GOT3 (cell line): ENCODE data around the gene ZNHIT3.

Experiments
- DNase-seq: peaks from one replicate; lab custom pipeline; 2025; ENCODE audit warnings: mixed read lengths; lab: John Stamatoyannopoulos, UW

ZNHIT3 gene

GRCh38 chr17:36512641-36513040, 26.2 kb downstream of the ZNHIT3 start:
- no peak for DNase-seq

DNA sequence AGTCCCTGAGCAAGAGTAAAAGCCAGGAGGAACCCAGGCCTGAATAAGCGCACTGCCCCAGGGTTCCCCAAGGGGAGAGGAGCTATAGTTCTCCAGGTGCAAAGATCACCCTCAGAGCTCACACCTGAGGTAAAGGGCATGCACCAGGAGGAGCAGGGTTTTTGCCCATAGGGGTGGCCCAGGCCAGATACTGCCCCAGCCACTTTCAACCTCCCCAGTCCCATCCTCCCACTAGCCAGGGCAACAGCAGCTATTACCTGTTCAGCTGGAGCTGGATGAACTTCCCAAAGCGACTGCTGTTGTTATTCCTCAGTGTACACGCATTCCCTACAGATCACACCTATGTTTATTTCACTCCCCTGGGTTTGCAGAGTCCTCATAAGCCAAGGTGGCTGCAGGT, 28.4 kb downstream of the ZNHIT3 start:
- no peak for DNase-seq

- no peak for DNase-seq
Observed at GRCh38 chr17:36515837-36516236, 29.4 kb downstream of the ZNHIT3 start.

- no peak for DNase-seq
Observed at GRCh38 chr17:36523113-36523512, 36.6 kb downstream of the ZNHIT3 start.

DNA sequence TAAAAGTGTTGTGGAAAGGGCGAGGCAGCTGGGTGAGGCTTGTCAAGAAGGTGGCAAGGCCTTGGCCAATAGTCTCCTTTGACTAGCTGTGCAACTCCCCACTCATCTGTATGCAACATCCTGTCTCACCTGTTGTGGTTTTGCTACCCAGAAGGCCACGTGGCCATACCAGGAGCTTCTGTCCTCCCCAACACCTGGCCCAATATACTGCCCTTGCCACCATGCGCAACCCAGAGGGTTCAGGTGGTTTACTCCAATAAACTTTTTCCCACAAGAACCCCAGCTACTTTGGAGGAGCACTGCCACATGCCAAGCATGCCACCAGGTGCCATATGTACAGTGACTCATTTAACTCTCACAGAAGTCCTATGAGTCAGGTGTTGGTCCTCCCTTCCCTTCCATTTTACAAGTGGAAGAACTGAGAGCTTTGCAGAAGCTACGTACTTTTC, 38.0 kb downstream of the ZNHIT3 start:
- no peak for DNase-seq

DNA sequence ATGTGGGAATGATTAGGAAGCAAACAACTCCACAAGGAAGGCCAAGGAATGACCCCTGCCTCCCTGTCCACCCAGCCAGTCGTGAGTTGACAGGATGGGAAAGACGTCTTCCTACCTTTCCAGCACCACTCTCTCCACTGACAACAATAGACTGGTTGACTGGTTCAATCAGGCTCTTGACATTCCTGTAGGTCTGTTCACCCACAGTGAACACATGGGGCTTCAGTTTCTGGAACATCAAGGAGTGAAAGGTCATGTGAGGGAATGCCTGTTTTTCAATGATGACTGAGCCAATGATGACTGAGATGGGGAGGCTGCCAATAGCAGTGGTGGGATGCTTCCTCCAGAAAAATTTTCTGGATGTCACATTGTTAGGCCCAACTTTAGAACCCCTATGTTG, 38.6 kb downstream of the ZNHIT3 start:
- DNase-seq = no peak

- no peak for DNase-seq
Observed at GRCh38 chr17:36525888-36526287, 39.4 kb downstream of the ZNHIT3 start.

DNA sequence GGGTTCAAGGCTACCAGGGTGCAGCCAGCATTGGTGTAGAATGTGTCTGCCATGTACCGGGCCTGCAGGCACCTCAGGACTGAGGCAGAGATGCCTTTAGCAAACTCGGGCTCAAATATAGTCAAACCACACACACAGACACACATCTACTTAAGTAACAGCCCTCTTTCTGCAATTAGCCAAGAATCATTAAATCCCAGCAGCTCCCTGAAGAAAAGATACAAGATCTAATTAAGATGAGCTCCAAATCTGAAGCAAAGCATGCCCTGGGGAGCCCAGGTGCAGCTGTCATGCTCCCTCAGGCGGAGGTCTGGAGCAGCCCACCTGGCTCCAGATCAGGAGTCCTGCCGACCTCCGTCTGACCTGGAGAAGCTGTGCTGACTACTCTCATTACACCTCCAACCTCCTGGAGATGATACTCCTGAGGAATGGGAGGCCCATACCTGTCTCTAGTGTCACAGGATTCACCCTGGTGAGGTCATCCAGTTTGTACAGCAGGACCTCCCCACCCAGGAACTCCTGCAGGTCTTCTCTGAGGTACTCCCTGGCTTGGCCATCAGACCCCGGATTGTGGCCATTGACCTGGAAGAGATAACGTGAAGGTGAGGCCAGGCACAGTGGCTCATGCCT, 41.3 kb downstream of the ZNHIT3 start:
- no peak for DNase-seq

GRCh38 chr17:36529121-36529520, 42.6 kb downstream of the ZNHIT3 start:
- no peak for DNase-seq

GRCh38 chr17:36532435-36532975, 46.0 kb downstream of the ZNHIT3 start:
- no peak for DNase-seq

GRCh38 chr17:36533935-36534839, 47.7 kb downstream of the ZNHIT3 start:
- DNase-seq = no peak

- DNase-seq = peak; percentile 57
Observed at GRCh38 chr17:36534840-36535668, 48.6 kb downstream of the ZNHIT3 start, which contains the start of the genes MYO19 and PIGW. Gene MYO19 (minus strand): TSS chr17:36534868. CDS start chr17:36532538, 2,330 bp downstream. Gene PIGW (plus strand): TSS chr17:36534987. CDS start chr17:36537102, 2,115 bp downstream.

- no peak for DNase-seq
Observed at GRCh38 chr17:36535669-36536081, 49.2 kb downstream of the ZNHIT3 start.

GRCh38 chr17:36540696-36541095, 54.2 kb downstream of the ZNHIT3 start:
- no peak for DNase-seq

DNA sequence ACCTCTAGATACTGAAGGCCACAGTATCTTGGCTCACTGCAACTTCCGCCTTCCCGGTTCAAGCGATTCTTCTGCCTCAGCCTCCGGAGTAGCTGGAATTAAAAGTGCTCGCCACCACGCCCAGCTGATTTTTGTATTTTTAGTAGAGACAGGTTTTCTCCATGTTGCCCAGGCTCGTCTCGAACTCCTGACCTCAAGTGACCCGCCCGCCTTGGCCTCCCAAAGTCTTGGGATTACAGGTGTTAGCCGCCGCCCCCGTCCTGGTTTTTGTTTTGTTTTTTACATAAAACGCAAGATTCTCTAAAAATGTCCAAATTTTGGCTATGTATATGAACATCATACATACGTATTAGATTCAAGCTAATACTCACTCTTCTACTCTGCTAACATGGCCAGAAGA, 56.3 kb downstream of the ZNHIT3 start:
- DNase-seq = no peak

DNA sequence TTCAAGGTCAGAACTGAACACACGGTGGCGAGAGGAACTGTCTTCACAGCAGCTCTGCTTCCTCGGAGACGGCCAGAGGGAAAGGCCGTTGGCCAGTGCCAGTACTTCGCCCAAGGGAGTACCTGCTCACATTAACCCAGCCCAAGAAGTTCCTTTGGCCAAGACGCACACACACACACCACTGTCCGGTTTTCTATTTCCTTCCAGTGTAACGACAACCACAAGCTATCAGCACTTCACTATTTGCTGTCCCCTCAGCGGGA, 57.5 kb downstream of the ZNHIT3 start:
- no peak for DNase-seq

GRCh38 chr17:36544307-36545076, 58.0 kb downstream of the ZNHIT3 start, which contains the start of gene GGNBP2:
Gene GGNBP2 (plus strand): TSS chr17:36544919. CDS start chr17:36545725, 806 bp downstream.
- peak; percentile 81 for DNase-seq

DNA sequence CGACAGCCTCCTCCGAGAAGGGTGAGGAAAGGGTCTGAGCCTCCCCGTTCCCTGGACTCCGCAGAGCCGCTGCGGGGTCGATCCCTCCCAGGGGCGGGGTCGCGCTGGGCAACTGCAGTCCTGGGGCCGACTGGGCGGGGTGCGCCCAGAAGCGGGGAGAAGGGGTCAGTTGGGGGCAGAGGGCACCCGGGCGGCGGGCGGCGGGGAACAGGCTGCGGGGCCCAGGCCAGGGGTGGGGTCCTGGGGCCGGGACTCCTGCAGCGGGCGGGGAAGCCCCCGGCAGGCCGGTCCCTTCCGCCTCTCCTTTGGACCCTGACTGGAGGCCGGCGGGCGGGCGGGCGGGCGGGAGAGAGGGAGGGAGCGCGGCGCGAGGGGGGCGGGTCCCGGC, 58.6 kb downstream of the ZNHIT3 start:
- DNase-seq = no peak
